Spleen (tissue), 11 donors: ENCODE measurements around the gene PSG6. TPM values are rescaled to one million over a fixed set of nuclear protein-coding genes. Genes with fewer than 3 reads are reported as not detected.
"Not testable (repeated sequence)": the region's sequence is repeated elsewhere in the genome, so short reads cannot be mapped to it uniquely, and the experiment has no call there.

Experiments
- DNase-seq: peaks from one replicate; pipeline ENCODE4 v3.0.0-alpha.2; 2020
- H3K27ac ChIP-seq, 8 donors: fragments of 200-600 bp; sonication (generic) in 7 of 8; 1 replicate in 4 of 8; 2 replicates in 4 of 8; pipeline versions ENCODE4 v1.5.0 to v1.8.0; 2016 to 2021; ENCODE audit warnings: inconsistent platforms in 4 of 8, mild to moderate bottlenecking in 4 of 8, moderate library complexity in 1 of 8
- H3K27me3 ChIP-seq, 7 donors: fragments of 200-600 bp; sonication (generic) in 6 of 7; replicated peaks in 1 of 7; 1 replicate in 4 of 7; 2 replicates in 3 of 7; pipeline versions ENCODE4 v1.5.0 to v1.8.0; 2016 to 2021; ENCODE audit warnings: inconsistent platforms in 3 of 7, mild to moderate bottlenecking in 1 of 7
- H3K36me3 ChIP-seq, 6 donors: fragments of 200-600 bp; sonication (generic) in 5 of 6; 1 replicate in 4 of 6; 2 replicates in 2 of 6; pipeline versions ENCODE4 v1.5.0 to v1.8.0; 2016 to 2021; ENCODE audit warnings: inconsistent platforms in 2 of 6
- H3K4me1 ChIP-seq, 6 donors: fragments of 200-600 bp; sonication (generic) in 5 of 6; 1 replicate in 3 of 6; 2 replicates in 3 of 6; pipeline versions ENCODE4 v1.5.0 to v1.8.0; 2016 to 2021; ENCODE audit warnings: inconsistent platforms in 3 of 6
- H3K4me3 ChIP-seq, 8 donors: fragments of 200-600 bp; sonication (generic) in 7 of 8; 1 replicate in 4 of 8; 2 replicates in 4 of 8; pipeline versions ENCODE4 v1.5.0 to v1.8.0; 2016 to 2021; ENCODE audit warnings: inconsistent platforms in 4 of 8, mild to moderate bottlenecking in 4 of 8, moderate library complexity in 2 of 8
- H3K9me3 ChIP-seq, 8 donors: fragments of 200-600 bp; sonication (generic) in 7 of 8; 1 replicate in 4 of 8; 2 replicates in 4 of 8; pipeline versions ENCODE4 v1.5.0 to v1.8.0; 2016 to 2021; ENCODE audit warnings: inconsistent platforms in 4 of 8
- POLR2A ChIP-seq, 3 donors: fragments of 450-650 bp; IDR thresholded peaks; one replicate each; pipeline ENCODE4 v1.5.1; 2017; ENCODE audit warnings: antibody characterized with exemption in 3 of 3, mild to moderate bottlenecking in 1 of 3
- POLR2AphosphoS5 ChIP-seq, 3 donors: sonication (generic); formaldehyde crosslinking; IDR thresholded peaks; one replicate each; pipeline ENCODE4 v1.5.1; 2017; ENCODE audit warnings: antibody characterized with exemption in 3 of 3
- WGBS, 5 donors: extraction: QIAGEN DNeasy Blood & Tissue Kit in 3 of 5; methylation state at CpG; one replicate each; pipeline versions ENCODE4 v1.1.5 to v1.1.7; 2013 to 2018; 5-methylcytosine and 5-hydroxymethylcytosine counted together
- intact Hi-C: fragments of 100-400 bp; cut with DNase I; formaldehyde crosslinking; loops from one replicate; pipeline ENCODE4 v1.15.0; 2023; ENCODE audit warnings: low total_unique reads
- polyA plus RNA-seq, 3 donors: library from polyadenylated mRNA; stranded (reverse); fragments of 200-250 nt; gene quantifications; one replicate each; pipeline ENCODE4 v1.2.1, GENCODE V29; 2013
- total RNA-seq, 7 donors: library from RNA; depleted of rRNA in 3 of 7; stranded (reverse); fragments of >200 nt in 3 of 7; fragmentation: NEBNext Ultra II Directional in 4 of 7; extraction: Animal tissue kit (Norgen Biotek cat#: 25700) in 4 of 7; gene quantifications; one replicate each; pipeline versions ENCODE4 v1.1.0 to v1.2.1, GENCODE V29; 2016 to 2021
- TF ChIP-seq, protein P1 (sequence below), 11 experiments: fragments of 200-600 bp in 7 of 11; fragments of 450-650 bp in 4 of 11; sonication (generic) in 4 of 11; IDR thresholded peaks in 8 of 11; conservative IDR thresholded peaks in 3 of 11; 1 replicate in 7 of 11; 2 replicates in 4 of 11; pipeline versions ENCODE4 v1.4.0 to v1.8.0; 2016 to 2021; ENCODE audit warnings: antibody characterized with exemption in 11 of 11, inconsistent platforms in 4 of 11, mild to moderate bottlenecking in 1 of 11
- donor health status: healthy with polysubstance abuse.
- donor health status: DM: no; HTN: no; CAD: no; lungs with moderate emphysema.
- donor health status: DM: no; HTN: no; CAD: no.
- donor health status: Bipolar disorder and iron deficiency.
- donor health status: healthy.
- donor health status: DM: no; HTN: no; CAD: no.
- donor health status: DM: yes; HTN: yes; CAD: no.

Gene PSG6
- total and polyA plus RNA-seq, 10 donors: not detected

DNA sequence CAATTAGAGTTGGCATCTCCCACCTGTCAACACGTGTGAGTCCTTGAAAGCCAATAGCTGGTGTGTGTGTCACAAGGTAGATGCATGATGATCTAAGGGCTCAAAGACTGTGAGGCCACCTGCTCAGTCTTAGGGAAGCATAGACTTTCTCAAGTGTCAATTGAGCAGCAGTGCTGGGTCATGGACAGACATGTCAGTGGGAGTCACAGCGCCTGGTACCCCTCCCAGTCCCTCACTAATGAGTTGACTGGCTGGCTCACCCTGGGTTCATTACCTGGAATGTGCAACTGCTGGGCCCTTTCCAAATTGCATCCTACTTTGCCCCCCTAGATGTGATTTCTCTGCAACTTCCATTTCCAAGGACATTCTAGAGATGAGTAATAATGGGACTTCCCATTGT is 9.1 kb upstream of the PSG6 start:
- intact Hi-C loops: no loop called here
- H3K4me3 ChIP-seq: no peak overlapping the region
- 52 to 62% (median 61%) methylated on average over 2 of the region's 2 CpGs for WGBS, 5 donors
- no peaks in the 10 kb centered on the region for H3K4me1 ChIP-seq
- TF ChIP-seq POLR2AphosphoS5 (IDR thresholded peaks at IDR 0.05): no peak
- TF ChIP-seq, protein P1, sequence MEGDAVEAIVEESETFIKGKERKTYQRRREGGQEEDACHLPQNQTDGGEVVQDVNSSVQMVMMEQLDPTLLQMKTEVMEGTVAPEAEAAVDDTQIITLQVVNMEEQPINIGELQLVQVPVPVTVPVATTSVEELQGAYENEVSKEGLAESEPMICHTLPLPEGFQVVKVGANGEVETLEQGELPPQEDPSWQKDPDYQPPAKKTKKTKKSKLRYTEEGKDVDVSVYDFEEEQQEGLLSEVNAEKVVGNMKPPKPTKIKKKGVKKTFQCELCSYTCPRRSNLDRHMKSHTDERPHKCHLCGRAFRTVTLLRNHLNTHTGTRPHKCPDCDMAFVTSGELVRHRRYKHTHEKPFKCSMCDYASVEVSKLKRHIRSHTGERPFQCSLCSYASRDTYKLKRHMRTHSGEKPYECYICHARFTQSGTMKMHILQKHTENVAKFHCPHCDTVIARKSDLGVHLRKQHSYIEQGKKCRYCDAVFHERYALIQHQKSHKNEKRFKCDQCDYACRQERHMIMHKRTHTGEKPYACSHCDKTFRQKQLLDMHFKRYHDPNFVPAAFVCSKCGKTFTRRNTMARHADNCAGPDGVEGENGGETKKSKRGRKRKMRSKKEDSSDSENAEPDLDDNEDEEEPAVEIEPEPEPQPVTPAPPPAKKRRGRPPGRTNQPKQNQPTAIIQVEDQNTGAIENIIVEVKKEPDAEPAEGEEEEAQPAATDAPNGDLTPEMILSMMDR (IDR thresholded peaks at IDR 0.05 in 8 of 11, conservative IDR thresholded peaks at IDR 0.05 in 3 of 11): no peak
- no peak for TF ChIP-seq POLR2A (IDR thresholded peaks at IDR 0.05)
- no peak overlapping the region for H3K27ac ChIP-seq
- H3K27me3 ChIP-seq: peaks cover 0 to 4% (median 0%) of the 10 kb centered on the region in 7 donors
- H3K36me3 ChIP-seq: no peaks in the 10 kb centered on the region
- H3K9me3 ChIP-seq: no peaks in the 10 kb centered on the region
- no peak for DNase-seq

DNA sequence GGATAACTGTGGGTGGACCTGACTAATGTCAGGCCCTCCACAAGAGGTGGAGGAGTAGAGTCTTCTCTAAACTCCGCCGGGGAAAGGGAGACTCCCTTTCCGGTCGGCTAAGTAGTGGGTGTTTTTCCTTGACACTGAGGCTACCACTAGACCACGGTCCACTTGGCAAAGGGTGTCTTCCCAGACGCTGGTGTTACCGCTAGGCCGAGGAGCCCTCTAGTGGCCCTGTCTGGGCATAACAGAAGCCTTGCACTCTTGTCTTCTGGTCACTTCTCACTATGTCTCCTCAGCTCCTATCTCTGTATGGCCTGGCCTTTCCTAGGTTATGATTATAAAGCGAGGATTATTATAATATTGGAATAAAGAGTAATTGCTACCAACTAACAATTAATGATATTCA is 5.4 kb upstream of the PSG6 start:
- H3K27me3 ChIP-seq, H3K36me3 ChIP-seq, intact Hi-C loops, H3K4me1 ChIP-seq, H3K4me3 ChIP-seq, DNase-seq, H3K27ac ChIP-seq, H3K9me3 ChIP-seq: not testable (repeated sequence)
- TF ChIP-seq, protein P1 (IDR thresholded peaks at IDR 0.05 in 8 of 11, conservative IDR thresholded peaks at IDR 0.05 in 3 of 11): peak in 7 of 11 experiments; percentile 7 to 58 (median 44)
- 38 to 45% (median 43%) methylated on average over 9 of the region's 9 CpGs for WGBS, 5 donors

DNA sequence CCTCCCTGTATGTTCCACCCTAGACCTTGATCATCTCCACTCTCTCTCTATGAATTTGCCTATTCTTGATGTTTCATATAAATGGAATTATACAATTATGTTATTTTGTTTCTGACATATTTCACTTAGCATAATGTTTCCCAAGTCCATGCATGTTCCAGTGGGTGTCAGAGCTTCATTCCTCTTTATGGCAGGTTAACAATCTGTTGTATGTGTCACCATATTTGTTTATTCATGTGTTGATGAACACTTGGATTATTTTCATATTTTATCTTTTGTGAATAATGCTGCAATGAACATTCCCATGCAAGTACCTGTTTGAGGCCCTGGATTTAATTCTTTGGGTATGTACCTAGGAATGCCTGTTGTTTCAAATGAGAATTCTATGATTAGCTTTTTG is 3.3 kb upstream of the PSG6 start:
- intact Hi-C loops, H3K36me3 ChIP-seq, H3K4me1 ChIP-seq, H3K27ac ChIP-seq, DNase-seq, H3K27me3 ChIP-seq, H3K4me3 ChIP-seq, H3K9me3 ChIP-seq: not testable (repeated sequence)

DNA sequence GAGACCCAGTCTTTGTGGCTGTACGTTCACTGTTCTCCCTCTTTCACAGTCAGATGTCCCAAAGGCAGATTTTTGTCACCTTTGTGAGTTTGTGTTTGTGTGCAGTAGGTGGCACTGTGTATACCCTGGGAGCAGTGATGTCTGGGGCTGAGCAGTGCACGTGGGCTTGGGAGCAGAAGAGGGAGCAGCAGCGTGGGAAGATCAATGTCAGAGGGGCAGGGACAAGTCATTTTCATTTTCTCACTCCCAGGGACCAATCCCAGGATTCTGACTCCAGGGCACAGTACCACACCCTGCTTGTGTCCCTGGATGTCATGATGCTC is 2.0 kb upstream of the PSG6 start:
- H3K27ac ChIP-seq: no peak overlapping the region
- WGBS, 5 donors: 13 to 20% (median 17%) methylated on average over 2 to 3 of the region's 3 CpGs
- intact Hi-C loops: no loop called here

DNA sequence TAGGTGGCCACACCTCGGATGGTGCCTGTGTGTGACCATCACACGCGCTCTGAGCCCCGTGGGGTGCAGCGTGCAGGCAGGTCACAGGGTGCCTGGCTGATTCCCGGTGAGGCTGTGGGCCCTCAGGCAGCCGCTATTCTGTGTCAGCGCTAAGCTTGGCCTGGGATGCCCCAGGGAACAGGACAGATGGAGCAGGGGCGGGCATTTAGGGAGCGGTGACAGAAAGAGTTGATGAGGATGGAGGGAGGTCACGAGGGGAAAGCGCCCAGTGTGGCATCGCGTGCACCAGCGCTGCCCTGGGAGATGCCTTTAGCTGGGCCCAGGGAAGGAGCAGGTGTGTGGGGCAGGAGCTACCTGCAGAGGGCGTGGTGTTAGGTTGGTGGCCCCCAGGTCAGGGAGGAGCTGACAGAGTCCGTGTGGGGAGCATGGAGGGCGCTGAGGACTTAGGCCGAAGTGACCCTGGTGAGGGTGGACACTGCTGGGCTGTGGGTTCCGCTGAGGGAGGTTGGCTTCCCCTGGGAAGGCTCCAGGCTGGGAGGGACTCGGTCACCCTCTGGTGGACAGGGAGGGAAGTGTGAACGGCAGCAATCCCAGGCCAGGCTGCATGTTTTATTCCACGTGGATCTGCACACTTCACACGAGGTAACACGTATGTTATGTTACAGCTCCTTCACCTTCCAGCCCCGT is 1.5 kb upstream of the PSG6 start:
- H3K27me3 ChIP-seq, H3K9me3 ChIP-seq, intact Hi-C loops, H3K4me3 ChIP-seq, H3K4me1 ChIP-seq, H3K36me3 ChIP-seq, H3K27ac ChIP-seq, DNase-seq: not testable (repeated sequence)
- 67 to 76% (median 73%) methylated on average over 24 to 26 of the region's 26 CpGs for WGBS, 5 donors

More for the DNA sequence above, 2.0 kb upstream of the PSG6 start:
- Histone ChIP-seq H3K27me3 (no peaks in the 10 kb centered on the region), H3K4me3 (no peak overlapping the region), H3K36me3 (no peaks in the 10 kb centered on the region), H3K9me3 (no peaks in the 10 kb centered on the region), H3K4me1 (no peaks in the 10 kb centered on the region)
- TF ChIP-seq, protein P1 (IDR thresholded peaks at IDR 0.05 in 8 of 11, conservative IDR thresholded peaks at IDR 0.05 in 3 of 11): no peak
- TF ChIP-seq POLR2AphosphoS5 (IDR thresholded peaks at IDR 0.05) (no peak), POLR2A (IDR thresholded peaks at IDR 0.05) (no peak)
- no peak for DNase-seq

DNA sequence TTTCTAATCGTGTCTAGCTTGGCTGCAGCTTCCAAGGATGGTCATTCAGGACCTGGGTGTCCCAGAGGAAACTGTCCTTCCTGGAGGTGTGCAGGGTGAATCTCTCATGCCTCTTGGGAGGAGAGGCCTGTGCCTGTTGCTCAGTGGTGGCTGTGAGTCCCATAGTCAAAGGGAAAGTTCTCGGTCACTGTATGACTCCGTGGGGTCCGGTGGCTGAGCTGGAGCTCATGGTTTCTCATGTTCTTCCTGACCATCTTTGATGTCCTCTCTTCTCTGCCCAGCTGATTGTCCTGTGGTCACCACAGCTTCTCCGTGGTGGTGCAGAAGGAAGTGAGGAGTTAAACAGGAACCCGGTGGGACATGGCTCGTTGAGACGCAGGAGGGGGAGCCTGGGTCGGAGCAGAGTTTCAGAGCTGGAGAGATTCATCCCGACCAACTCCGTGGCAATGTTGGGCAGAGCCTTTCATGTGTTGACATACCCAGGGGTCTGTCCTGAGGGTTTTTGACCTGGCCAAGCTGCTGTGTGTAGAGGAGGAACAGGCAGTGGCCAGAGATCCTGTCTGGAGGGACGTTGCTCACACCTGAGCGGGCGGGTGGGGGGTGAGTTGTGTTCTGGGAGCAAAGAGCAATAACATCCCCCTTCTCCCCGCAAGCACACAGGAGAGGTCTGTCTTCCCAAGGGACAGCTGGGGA is 829 bp upstream of the PSG6 start:
- H3K4me3 ChIP-seq, intact Hi-C loops, H3K27ac ChIP-seq, H3K36me3 ChIP-seq, H3K4me1 ChIP-seq, H3K9me3 ChIP-seq, H3K27me3 ChIP-seq, DNase-seq: not testable (repeated sequence)
- WGBS, 5 donors: 70 to 76% (median 71%) methylated on average over 14 to 15 of the region's 15 CpGs

DNA sequence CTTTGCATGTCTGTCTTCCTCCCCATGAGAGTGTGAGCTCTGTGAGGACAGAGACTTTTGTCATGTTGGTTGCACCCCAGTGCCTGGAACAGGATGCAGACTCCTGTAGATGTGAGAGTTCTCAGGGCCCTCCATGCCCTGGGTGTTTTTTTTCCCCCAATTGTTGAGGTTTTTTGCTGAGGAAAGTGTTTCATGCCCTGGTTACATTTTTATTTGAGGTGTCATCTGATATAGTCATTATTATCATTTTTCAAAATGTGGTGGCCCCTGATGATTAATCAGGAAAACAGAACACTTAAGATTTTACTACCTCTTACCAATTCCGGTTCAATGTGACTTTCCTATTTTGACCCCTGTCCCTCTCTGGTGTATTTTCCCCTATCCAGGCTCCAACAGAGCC is 763 bp downstream of the PSG6 start:
- H3K4me1 ChIP-seq, H3K4me3 ChIP-seq, H3K27me3 ChIP-seq, intact Hi-C loops, H3K9me3 ChIP-seq, H3K27ac ChIP-seq, DNase-seq, H3K36me3 ChIP-seq: not testable (repeated sequence)
- WGBS, 5 donors: 68 to 84% (median 79%) methylated on average over 1 of the region's 1 CpG

DNA sequence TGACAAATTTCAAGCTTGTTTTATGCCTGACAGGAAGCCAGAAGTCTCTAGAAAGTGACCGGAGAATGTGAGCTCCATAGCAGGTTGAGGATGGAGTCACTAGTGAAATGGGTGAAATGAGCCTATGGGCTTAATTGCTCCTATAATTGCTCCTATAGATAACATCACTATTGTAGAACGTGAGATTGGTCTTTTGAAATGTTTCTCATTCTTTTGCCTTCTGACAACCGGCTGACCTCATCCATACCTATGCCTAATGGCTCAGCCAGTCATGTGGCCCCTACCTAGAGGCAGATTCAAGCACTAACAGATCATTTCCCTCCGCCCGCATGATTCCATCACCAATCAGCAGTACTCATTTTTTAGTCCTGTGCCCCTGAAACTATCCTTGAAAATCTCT is 4.2 kb downstream of the PSG6 start:
- H3K27me3 ChIP-seq, H3K4me1 ChIP-seq, H3K27ac ChIP-seq, DNase-seq, H3K9me3 ChIP-seq, H3K36me3 ChIP-seq, intact Hi-C loops, H3K4me3 ChIP-seq: not testable (repeated sequence)
- WGBS, 5 donors: 83 to 90% (median 87%) methylated on average over 5 of the region's 5 CpGs
